Measurements from ENCODE around the gene FMNL1.
"Not testable (repeated sequence)": the region's sequence is repeated elsewhere in the genome, so short reads cannot be mapped to it uniquely, and the experiment has no call there.

FMNL1 gene

GRCh38 chr17:45221081-45222013 lies at the start of gene FMNL1:
TSS of gene FMNL1 (plus strand) at chr17:45221885. CDS start at chr17:45222125, 240 bp downstream.
- DNase-seq: peak; percentile 69 to 72

- no peak for DNase-seq
Observed at GRCh38 chr17:45172232-45172540, 49.5 kb upstream of the FMNL1 start.

GRCh38 chr17:45172541-45173286 lies 49.0 kb upstream of the FMNL1 start:
- peak; percentile 61 to 62 for DNase-seq

- DNase-seq: no peak
Observed at GRCh38 chr17:45175759-45176115, 45.9 kb upstream of the FMNL1 start.

GRCh38 chr17:45177563-45177962 lies 44.1 kb upstream of the FMNL1 start:
- DNase-seq: no peak

- DNase-seq: no peak
Observed at GRCh38 chr17:45184144-45184543, 37.5 kb upstream of the FMNL1 start.

GRCh38 chr17:45186801-45187354 lies 34.8 kb upstream of the FMNL1 start:
- no peak for DNase-seq

GRCh38 chr17:45189009-45189408 lies 32.7 kb upstream of the FMNL1 start:
- DNase-seq: no peak

- no peak for DNase-seq
Observed at GRCh38 chr17:45190503-45191255, 31.0 kb upstream of the FMNL1 start.

- DNase-seq: no peak
Observed at GRCh38 chr17:45195424-45195823, 26.3 kb upstream of the FMNL1 start.

- DNase-seq: no peak
Observed at GRCh38 chr17:45197108-45197507, 24.6 kb upstream of the FMNL1 start.

- peak; percentile 94 to 96 for DNase-seq
Observed at GRCh38 chr17:45197555-45198334, 23.9 kb upstream of the FMNL1 start.

GRCh38 chr17:45200701-45201100 lies 21.0 kb upstream of the FMNL1 start:
- no peak for DNase-seq

GRCh38 chr17:45201457-45201856 lies 20.2 kb upstream of the FMNL1 start:
- DNase-seq: no peak

- not testable (repeated sequence) for DNase-seq
Observed at GRCh38 chr17:45201880-45202279, 19.8 kb upstream of the FMNL1 start.

GRCh38 chr17:45218895-45219661 lies 2.6 kb upstream of the FMNL1 start:
- peak; percentile 95 for DNase-seq

- no peak for DNase-seq
Observed at GRCh38 chr17:45220079-45220478, 1.6 kb upstream of the FMNL1 start.

- no peak for DNase-seq
Observed at GRCh38 chr17:45222014-45222288, 266 bp downstream of the FMNL1 start.

GRCh38 chr17:45222289-45222995 lies 757 bp downstream of the FMNL1 start:
- DNase-seq: peak; percentile 80 to 85

GRCh38 chr17:45222996-45223538 lies 1.4 kb downstream of the FMNL1 start:
- DNase-seq: no peak
